HEK293T (cell line): ENCODE data around the gene NPAS3.
"Not testable (repeated sequence)": the region's sequence is repeated elsewhere in the genome, so short reads cannot be mapped to it uniquely, and the experiment has no call there.

Source experiments
- CTCF ChIA-PET: fragments of 350-600 bp; formaldehyde crosslinking; extraction: SDS; loops from one replicate; lab custom pipeline; 2021; ENCODE audit warnings: antibody characterized with exemption, inconsistent platforms; lab: Yijun Ruan, JAX
- POLR2A ChIA-PET: fragments of 350-600 bp; formaldehyde crosslinking; extraction: SDS; loops from one replicate; lab custom pipeline; 2020; ENCODE audit warnings: antibody characterized with exemption, inconsistent platforms; lab: Yijun Ruan, JAX
- DNase-seq: peaks from one replicate; pipeline ENCODE4 v3.0.0; 2012; ENCODE audit warnings: mixed read lengths; ENCODE audit errors: extremely low spot score
- ARNT ChIP-seq: fragments of 450-650 bp; IDR thresholded peaks from 2 replicates; pipeline ENCODE4 v1.6.1; 2017; ENCODE audit warnings: mild to moderate bottlenecking
- BHLHE40 ChIP-seq: fragments of 450-650 bp; IDR thresholded peaks from 2 replicates; pipeline ENCODE4 v1.6.1; 2016; ENCODE audit warnings: mild to moderate bottlenecking, moderate library complexity, borderline replicate concordance
- CTBP1 ChIP-seq: fragments of 450-650 bp; IDR thresholded peaks from 2 replicates; pipeline ENCODE4 v1.6.1; 2016; ENCODE audit warnings: borderline replicate concordance
- ELF4 ChIP-seq: fragments of 450-650 bp; IDR thresholded peaks from 2 replicates; pipeline ENCODE4 v1.6.1; 2017; ENCODE audit warnings: antibody characterized with exemption
- FOXA1 ChIP-seq: fragments of 450-650 bp; IDR thresholded peaks from 2 replicates; pipeline ENCODE4 v1.6.1; 2016; ENCODE audit warnings: mild to moderate bottlenecking
- FOXK2 ChIP-seq: fragments of 450-650 bp; IDR thresholded peaks from 2 replicates; pipeline ENCODE4 v1.6.1; 2016; ENCODE audit warnings: mild to moderate bottlenecking
- FOXM1 ChIP-seq: fragments of 450-650 bp; IDR thresholded peaks from 2 replicates; pipeline ENCODE4 v1.6.1; 2017; ENCODE audit warnings: mild to moderate bottlenecking, borderline replicate concordance
- HDGF ChIP-seq: fragments of 450-650 bp; IDR thresholded peaks from 2 replicates; pipeline ENCODE4 v1.6.1; 2017; ENCODE audit warnings: antibody characterized with exemption, borderline replicate concordance
- L3MBTL2 ChIP-seq: fragments of 450-650 bp; conservative IDR thresholded peaks from 2 replicates; pipeline ENCODE4 v1.6.1; 2016; ENCODE audit warnings: mild to moderate bottlenecking
- LEF1 ChIP-seq: fragments of 450-650 bp; IDR thresholded peaks from 2 replicates; pipeline ENCODE4 v1.6.1; 2017; ENCODE audit warnings: mild to moderate bottlenecking, borderline replicate concordance
- NFRKB ChIP-seq: fragments of 450-650 bp; IDR thresholded peaks from 2 replicates; pipeline ENCODE4 v1.6.1; 2016; ENCODE audit warnings: mild to moderate bottlenecking, moderate library complexity
- SP1 ChIP-seq: fragments of 450-650 bp; IDR thresholded peaks from 2 replicates; pipeline ENCODE4 v1.6.1; 2017
- SUZ12 ChIP-seq: fragments of 450-650 bp; IDR thresholded peaks from 2 replicates; pipeline ENCODE4 v1.6.1; 2016; ENCODE audit warnings: mild to moderate bottlenecking
- TARDBP ChIP-seq: fragments of 450-650 bp; IDR thresholded peaks from 2 replicates; pipeline ENCODE4 v1.6.1; 2016
- ZNF384 ChIP-seq: fragments of 450-650 bp; IDR thresholded peaks from 2 replicates; pipeline ENCODE4 v1.6.1; 2016
- TF ChIP-seq, protein P1 (sequence below): fragments of 450-650 bp; IDR thresholded peaks from 2 replicates; pipeline ENCODE4 v1.6.1; 2016

NPAS3 gene

DNA sequence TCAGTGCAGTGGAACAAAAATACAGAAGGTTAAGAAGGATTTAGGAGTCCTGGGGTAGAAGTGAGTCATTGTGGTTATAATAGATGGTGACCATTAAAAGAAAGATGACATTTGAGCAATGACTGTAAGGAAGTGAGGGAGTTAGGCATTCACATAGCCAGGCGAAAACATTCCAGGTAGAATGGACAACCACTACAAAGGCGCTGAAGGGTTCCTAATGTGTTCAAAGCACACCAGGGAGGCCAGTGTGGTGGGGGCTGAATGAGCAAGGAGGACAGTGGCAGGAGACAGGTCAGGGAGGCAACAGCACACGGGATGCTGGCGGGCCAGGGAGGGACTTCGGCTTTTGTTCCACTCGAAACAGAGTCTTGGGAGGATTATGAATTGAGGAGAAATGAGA, 129.9 kb downstream of the NPAS3 start:
- no peak for TF ChIP-seq ELF4
- TF ChIP-seq, protein P1, sequence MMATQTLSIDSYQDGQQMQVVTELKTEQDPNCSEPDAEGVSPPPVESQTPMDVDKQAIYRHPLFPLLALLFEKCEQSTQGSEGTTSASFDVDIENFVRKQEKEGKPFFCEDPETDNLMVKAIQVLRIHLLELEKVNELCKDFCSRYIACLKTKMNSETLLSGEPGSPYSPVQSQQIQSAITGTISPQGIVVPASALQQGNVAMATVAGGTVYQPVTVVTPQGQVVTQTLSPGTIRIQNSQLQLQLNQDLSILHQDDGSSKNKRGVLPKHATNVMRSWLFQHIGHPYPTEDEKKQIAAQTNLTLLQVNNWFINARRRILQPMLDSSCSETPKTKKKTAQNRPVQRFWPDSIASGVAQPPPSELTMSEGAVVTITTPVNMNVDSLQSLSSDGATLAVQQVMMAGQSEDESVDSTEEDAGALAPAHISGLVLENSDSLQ, result no peak
- TF ChIP-seq ARNT, result no peak
- no peak for TF ChIP-seq FOXA1
- TF ChIP-seq CTBP1, result no peak
- no peak for TF ChIP-seq TARDBP
- TF ChIP-seq FOXK2, result no peak
- no peak for TF ChIP-seq SP1
- no peak for TF ChIP-seq L3MBTL2
- no peak for TF ChIP-seq FOXM1
- TF ChIP-seq BHLHE40, result no peak
- no peak for TF ChIP-seq NFRKB
- TF ChIP-seq HDGF, result no peak
- TF ChIP-seq LEF1, result no peak
- no peak for TF ChIP-seq ZNF384
- TF ChIP-seq SUZ12, result no peak
- POLR2A ChIA-PET, result no interaction called here
- CTCF ChIA-PET, result no interaction called here
- no peak for DNase-seq

DNA sequence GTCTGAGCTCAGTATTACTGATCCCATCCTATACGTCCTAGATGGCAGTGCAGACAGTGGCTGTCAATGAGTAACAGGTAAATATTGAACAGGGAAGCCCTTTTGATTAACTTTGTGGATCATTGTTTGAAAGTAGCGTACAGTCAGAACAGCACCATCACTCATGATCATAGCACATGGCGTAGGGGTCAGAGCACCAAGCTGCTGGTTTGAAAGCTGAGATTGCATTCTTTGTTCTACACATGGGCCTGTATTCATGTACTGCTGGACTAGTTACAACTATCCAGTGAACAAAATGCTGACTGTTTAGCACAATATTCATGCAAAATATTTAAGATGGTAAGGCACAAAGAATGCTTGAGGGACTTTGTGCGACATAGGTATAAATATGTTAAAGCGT, 131.8 kb downstream of the NPAS3 start:
- CTCF ChIA-PET, result no interaction called here
- no peak for DNase-seq
- TF ChIP-seq LEF1, result no peak
- no peak for TF ChIP-seq SUZ12
- TF ChIP-seq HDGF, result no peak
- TF ChIP-seq ZNF384, result no peak
- TF ChIP-seq FOXA1, result no peak
- TF ChIP-seq SP1, result no peak
- TF ChIP-seq L3MBTL2, result no peak
- POLR2A ChIA-PET, result no interaction called here

DNA sequence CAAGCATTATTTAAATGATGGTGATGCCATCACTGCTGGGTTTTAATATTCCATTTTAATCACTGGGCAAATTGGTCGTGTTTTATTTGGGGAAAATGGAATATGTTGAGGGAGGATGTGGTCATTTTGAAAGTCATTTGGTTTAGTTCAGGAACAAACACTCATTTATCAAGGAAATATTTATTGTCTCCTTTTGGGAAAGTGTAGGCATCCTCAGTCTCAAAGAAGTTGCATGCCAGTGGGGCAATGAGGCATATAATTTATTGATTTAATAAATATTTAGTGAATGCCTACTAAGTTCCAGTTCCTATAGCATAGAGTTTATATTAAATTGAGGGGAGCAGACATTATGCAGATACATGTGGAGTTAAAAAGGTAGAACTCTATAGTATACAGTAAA, 134.3 kb downstream of the NPAS3 start:
- no peak for DNase-seq
- ChIA-PET POLR2A (no interaction called here), CTCF (no interaction called here)
- TF ChIP-seq ZNF384 (no peak), NFRKB (no peak), ELF4 (no peak)
- TF ChIP-seq, protein P1, result no peak

DNA sequence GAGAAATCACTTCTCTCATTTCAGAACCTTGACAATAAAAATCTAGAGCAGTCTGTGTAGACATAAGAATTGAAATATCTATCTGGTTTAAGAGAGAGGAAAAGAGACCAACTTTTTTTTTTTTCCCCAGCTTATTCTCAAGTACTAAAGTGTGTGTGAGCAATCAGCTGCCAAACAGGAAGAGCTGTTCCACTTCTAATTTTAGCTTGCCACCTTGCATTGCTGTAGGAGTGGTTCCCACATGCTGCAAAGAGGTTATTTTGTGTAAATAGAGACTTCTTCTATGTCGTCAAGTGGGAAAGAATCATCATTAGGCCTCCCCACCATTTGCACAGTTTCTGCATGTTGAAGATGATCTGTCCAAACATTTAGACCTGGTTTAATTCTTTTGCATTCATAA, 142.6 kb downstream of the NPAS3 start:
- DNase-seq, result no peak
- ChIA-PET POLR2A (no interaction called here), CTCF (no interaction called here)
- TF ChIP-seq ZNF384 (no peak), FOXA1 (no peak), BHLHE40 (no peak), CTBP1 (no peak), SUZ12 (no peak), TARDBP (no peak), ELF4 (no peak), FOXM1 (no peak), NFRKB (no peak), ARNT (no peak), SP1 (no peak)
- TF ChIP-seq, protein P1, result no peak

DNA sequence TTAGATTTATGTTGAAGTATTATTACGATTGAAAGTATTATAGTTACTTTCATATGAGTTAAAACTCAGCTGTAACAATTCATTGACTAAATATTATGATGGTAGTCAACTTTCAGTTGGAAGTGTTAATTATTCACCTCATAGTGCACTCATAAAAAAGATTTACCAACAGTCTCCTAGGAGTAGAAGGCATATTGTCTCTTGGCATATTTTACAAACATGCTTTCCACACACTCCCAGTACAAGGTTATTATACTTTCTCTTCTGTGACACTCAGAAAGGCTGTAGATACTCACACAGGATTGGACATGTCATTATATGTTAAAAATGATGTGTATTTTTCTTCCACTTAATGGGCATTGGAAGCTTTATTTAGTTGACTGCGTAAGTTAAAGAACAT, 147.1 kb downstream of the NPAS3 start:
- no peak for DNase-seq
- POLR2A ChIA-PET, result no interaction called here
- CTCF ChIA-PET, result no interaction called here
- TF ChIP-seq ZNF384 (no peak), FOXK2 (no peak), NFRKB (no peak), LEF1 (no peak), CTBP1 (no peak)

DNA sequence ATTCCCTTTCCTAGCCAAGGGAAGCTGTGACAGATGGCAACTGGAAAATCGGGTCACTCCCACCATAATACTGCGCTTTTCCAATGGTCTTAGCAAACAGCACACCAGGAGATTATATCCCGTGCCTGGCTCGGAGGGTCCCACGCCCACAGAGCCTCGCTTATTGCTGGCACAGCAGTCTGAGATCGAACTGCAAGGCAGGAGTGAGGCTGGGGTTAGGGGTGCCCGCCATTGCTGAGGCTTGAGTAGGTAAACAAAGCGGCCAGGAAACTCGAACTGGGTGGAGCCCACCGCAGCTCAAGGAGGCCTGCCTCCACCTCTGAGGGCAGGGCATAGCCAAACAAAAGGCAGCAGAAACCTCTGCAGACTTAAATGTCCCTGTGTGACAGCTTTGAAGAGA, 149.6 kb downstream of the NPAS3 start:
- POLR2A ChIA-PET, DNase-seq, CTCF ChIA-PET: not testable (repeated sequence)

DNA sequence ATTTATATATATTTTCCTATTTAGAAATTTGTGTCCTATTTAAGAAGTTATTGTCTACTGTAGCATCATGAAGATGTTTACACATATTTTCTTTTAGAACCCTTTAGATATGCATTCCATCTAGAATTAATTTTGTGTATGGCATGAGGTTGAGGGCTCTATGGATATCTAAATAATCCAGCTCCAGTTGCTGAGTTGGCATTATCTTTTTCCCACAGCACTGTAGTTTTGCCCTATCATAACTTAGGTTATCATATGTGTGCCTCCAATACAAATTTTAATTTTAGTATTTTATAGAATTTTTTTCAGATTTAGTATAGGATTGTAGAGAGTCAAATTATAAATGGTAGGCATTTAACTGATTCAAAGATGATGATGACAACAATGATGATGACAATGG, 159.3 kb downstream of the NPAS3 start:
- ChIA-PET POLR2A (no interaction called here), CTCF (no interaction called here)
- DNase-seq, result no peak
- TF ChIP-seq TARDBP (no peak), ARNT (no peak), SUZ12 (no peak), LEF1 (no peak), FOXM1 (no peak), ELF4 (no peak), ZNF384 (no peak), SP1 (no peak), FOXA1 (no peak), CTBP1 (no peak), L3MBTL2 (no peak), NFRKB (no peak), HDGF (no peak), BHLHE40 (no peak), FOXK2 (no peak)
- TF ChIP-seq, protein P1, result no peak
